ENCODE results near the gene KRTAP9-1. TPM values are rescaled to one million over a fixed set of nuclear protein-coding genes. Genes with fewer than 3 reads are reported as not detected.
"Not testable (repeated sequence)": the region's sequence is repeated elsewhere in the genome, so short reads cannot be mapped to it uniquely, and the experiment has no call there.

Gene KRTAP9-1
- polyA plus RNA-seq (2014; cell fraction: cytosol; rRNA removed): not detected in 2 replicates
- not detected in 2 replicates for polyA plus RNA-seq (2014; cell fraction: nucleus; rRNA removed)

- not testable (repeated sequence) for DNase-seq (ENCODE audit: low spot score)
Observed at GRCh38 chr17:41189837-41190318, at the start of gene KRTAP9-1. KRTAP9-1 (plus strand) TSS chr17:41189887; CDS start chr17:41189887, 0 bp downstream.

DNA sequence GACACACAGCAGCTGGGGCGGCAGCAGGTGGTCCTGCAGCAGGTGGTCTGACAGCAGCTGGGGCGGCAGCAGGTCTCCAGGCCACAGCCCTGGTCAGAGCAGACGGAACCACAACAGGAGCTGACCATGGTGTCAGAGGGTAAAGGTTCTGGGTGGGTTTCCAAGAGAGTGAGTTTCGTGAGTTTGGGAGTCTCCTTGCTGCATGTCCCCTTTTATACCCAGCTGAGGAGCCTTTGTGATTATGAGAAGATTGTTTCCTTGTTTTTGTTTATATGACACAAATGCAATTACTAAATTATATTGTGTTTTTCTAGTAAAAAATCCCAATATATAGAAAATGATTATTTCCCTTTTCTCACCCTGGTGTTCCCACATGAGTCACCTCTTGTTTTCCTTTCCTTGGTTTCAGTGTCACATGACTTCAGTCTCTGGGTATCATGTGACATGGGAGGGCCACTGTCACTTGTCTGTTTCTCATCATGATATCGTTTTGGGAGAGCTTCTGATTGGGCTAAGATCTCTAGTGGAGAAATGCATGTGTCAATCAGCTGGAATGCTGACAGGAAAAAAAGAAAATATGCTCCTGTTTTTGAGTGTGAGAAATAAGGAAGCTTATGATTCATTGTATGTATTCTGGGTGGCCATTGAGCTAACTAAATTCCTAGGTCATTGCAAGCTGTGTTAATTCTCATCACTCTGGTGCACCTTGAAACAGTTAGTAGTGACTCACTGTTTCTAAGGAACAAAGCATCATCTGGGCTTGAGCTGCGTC is 49.1 kb upstream of the KRTAP9-1 start, which contains the start of gene KRTAP4-6:
Gene KRTAP4-6, minus strand, starts transcription at position 185 of the 772 bp plus-strand sequence. Its CDS starts 57 bp downstream, at position 128.
- no peak for DNase-seq (ENCODE audit: low spot score)

DNA sequence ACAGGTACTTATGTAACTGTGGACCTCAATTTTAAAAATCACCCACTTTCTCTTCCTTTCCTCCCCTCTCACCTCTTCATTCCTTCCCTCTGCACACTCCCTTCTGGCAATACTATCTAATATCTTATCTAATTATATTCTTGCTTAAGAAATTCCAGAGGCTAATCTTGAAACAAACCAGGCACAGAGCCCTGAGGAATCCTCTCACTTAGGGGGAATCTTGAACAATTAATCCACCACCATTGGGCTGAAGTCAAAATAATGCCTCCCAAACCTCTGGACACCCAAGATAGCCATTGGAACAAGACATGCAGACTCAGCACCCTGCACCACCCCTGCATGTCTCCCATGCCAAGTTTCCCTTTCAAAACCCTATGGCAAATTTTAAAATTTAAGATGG is 48.3 kb upstream of the KRTAP9-1 start:
- DNase-seq (ENCODE audit: low spot score): no peak

GRCh38 chr17:41144846-41145245 is 44.8 kb upstream of the KRTAP9-1 start:
- DNase-seq (ENCODE audit: low spot score): no peak

DNA sequence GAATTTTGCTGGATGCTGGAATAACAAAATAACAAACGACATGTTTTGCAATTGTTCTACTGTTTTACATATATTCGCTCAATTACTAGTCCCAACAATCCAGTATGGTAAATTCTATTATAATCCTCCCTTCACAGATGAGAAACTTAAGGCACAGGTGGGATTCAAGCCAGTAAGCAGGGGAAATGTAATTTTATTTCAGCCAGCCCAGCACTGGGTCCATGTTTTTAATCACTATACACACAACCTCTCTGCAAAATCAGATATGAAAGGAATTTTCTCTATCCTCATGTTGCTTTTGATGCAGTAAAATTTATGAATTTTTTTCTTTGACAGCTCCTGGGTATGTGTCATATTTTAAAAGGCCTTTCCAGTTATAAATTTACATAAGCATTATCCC is 44.4 kb upstream of the KRTAP9-1 start:
- DNase-seq (ENCODE audit: low spot score): no peak

DNA sequence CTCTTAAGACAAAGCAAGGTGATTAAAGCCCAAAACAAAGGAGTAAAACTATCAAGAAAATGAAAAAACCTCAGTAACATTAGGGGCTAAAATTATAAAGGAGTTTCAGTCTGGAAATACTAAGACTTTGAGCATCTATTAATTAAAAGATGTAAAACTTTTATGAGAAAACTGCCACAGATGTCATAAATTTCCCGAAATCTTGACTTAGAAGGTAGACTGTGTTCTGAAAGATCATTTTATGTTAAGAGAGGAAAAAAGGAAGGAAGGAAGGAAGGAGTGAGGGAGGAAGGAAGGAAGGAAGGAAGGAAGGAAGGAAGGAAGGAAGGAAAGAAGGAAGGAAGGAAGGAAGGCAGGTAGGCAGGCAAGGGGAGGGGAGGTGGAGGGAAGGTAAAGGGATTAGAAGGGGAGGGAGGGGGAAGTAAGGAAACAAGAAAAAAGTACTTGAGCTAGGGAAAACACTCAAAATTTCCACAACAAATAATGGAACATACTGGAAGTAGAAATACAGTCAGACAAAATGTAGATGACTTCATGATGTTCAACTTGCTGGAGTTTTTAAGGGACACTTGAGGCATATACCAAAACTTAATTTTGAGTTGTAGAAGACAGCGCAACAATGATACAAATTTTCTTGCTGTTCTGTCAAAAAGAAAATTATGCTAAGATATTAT is 42.0 kb upstream of the KRTAP9-1 start:
- no peak for DNase-seq (ENCODE audit: low spot score)

GRCh38 chr17:41148971-41149651 is 40.6 kb upstream of the KRTAP9-1 start:
- DNase-seq (ENCODE audit: low spot score): not testable (repeated sequence)

DNA sequence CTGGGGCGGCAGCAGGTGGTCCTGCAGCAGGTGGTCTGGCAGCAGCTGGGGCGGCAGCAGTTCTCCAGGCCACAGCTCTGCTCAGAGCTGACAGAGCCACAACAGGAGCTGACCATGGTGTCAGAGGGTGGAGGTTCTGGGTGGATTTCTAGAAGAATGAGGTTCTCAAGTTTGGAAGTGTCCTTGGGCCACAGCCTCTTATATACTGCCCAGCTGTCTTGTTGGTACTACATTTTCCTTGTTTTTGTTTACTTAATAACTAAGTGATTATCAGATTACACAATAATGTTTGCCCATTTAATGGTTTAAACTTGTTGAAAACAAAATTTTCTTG is 40.1 kb upstream of the KRTAP9-1 start, which contains the start of gene KRTAP4-5:
Gene KRTAP4-5, minus strand, starts transcription at position 174 of the 334 bp plus-strand sequence. Its CDS starts 58 bp downstream, at position 116.
- DNase-seq (ENCODE audit: low spot score): no peak

DNA sequence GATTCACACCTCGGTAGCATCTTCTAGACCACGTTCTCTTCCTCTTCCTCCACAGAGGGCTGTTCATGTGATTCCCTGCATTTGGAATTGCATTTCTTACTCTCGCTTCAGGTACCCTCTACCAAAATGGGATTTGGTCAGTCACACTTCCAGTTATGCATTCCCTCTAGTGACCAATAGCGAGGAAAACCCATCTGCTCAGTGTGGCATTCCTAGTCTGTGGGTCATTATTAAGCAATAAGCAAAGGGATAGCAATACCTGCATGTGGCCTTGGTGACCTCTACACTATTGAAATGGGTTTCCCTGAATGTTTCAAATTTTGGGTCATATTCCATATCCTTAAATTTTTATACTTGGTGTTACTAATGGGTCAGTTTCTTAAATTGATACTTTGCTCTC is 39.7 kb upstream of the KRTAP9-1 start:
- no peak for DNase-seq (ENCODE audit: low spot score)

GRCh38 chr17:41151525-41151924 is 38.2 kb upstream of the KRTAP9-1 start:
- no peak for DNase-seq (ENCODE audit: low spot score)

- no peak for DNase-seq (ENCODE audit: low spot score)
Observed at GRCh38 chr17:41153856-41154255, 35.8 kb upstream of the KRTAP9-1 start.

- DNase-seq (ENCODE audit: low spot score): not testable (repeated sequence)
Observed at GRCh38 chr17:41160190-41160589, 29.5 kb upstream of the KRTAP9-1 start.

GRCh38 chr17:41160648-41161047 is 29.0 kb upstream of the KRTAP9-1 start, which contains the start of gene KRTAP4-4:
KRTAP4-4 (minus strand) TSS chr17:41160748; CDS start chr17:41160691, 57 bp downstream.
- no peak for DNase-seq (ENCODE audit: low spot score)

- DNase-seq (ENCODE audit: low spot score): no peak
Observed at GRCh38 chr17:41163828-41164227, 25.9 kb upstream of the KRTAP9-1 start.

- DNase-seq (ENCODE audit: low spot score): no peak
Observed at GRCh38 chr17:41167561-41167960, 22.1 kb upstream of the KRTAP9-1 start.

GRCh38 chr17:41168121-41168520 is 21.6 kb upstream of the KRTAP9-1 start, which contains the start of gene KRTAP4-3:
KRTAP4-3 (minus strand) TSS chr17:41168221; CDS start chr17:41168172, 49 bp downstream.
- DNase-seq (ENCODE audit: low spot score): no peak

DNA sequence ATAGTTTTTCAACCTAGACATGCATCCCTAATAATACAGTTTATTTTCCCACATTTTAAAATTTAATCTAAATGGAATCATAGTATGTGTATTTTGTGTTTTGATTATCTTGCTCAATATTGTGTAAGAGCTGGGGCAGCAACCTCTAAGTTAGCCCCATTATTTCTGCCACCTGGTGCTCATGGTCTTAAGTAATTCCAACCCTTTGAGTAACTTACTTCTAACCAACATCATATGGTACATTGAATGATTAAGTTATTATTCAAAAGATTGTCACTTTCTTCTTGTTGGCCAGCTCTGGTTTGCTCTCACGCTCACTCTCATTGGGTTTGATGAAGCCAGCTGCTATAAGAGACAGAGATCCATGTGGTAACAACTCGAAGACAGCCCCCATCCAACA is 17.8 kb upstream of the KRTAP9-1 start:
- DNase-seq (ENCODE audit: low spot score): no peak

GRCh38 chr17:41176744-41177387 is 12.8 kb upstream of the KRTAP9-1 start:
- no peak for DNase-seq (ENCODE audit: low spot score)

GRCh38 chr17:41177727-41178271 is 11.9 kb upstream of the KRTAP9-1 start, which contains the start of gene KRTAP4-2:
KRTAP4-2 (minus strand) TSS chr17:41178221; CDS start chr17:41178164, 57 bp downstream.
- DNase-seq (ENCODE audit: low spot score): no peak

DNA sequence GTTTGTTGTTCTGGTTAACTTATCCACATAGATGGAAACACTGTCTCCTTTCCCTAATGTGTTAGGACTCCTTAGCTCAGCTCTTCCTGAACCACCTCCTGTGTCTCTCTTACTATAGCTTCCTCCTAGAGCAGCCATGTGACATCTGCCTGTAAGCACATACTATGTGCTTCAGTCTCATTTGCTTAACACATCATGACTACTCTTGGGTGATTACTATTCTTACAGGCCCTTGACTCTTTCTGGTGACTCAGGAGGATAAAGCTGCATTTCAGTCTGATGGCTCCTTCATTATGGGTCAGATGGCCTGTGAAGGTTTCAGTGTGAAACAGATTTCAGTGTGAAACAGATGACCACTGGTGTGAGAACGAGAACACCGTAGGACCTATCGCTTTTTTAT is 11.3 kb upstream of the KRTAP9-1 start:
- no peak for DNase-seq (ENCODE audit: low spot score)
